ENCODE measurements around the gene PKP1.

GRCh38 chr1:201371792-201372191, 88.5 kb downstream of the PKP1 start:
- no peak for TF ChIP-seq CTCF (IDR thresholded peaks at IDR 0.05; ENCODE audit: low read length)
- TF ChIP-seq EZH2phosphoT487 (IDR thresholded peaks at IDR 0.05; ENCODE audit: low read length) = no peak
- no peak for TF ChIP-seq EZH2 (optimal IDR thresholded peaks at IDR 0.05; ENCODE audit: low read depth, low read length)

All from MM.1S (cell line).